ENCODE measurements around the gene FDX2. TPM values are rescaled to one million over a fixed set of nuclear protein-coding genes. Genes with fewer than 3 reads are reported as not detected.

Gene FDX2
- total and polyA plus RNA-seq, 2 of the 13 experiments (the other 11 are each of a cell fraction or from before 2014, with no cell fraction given) = 21.0 to 24.7 TPM

GRCh38 chr19:10334588-10335351 lies 19.0 kb upstream of the FDX2 start (continued):
- TF ChIP-seq SPEN (CRISPR knock-in tag; IDR thresholded peaks at IDR 0.05; ENCODE audit: low read depth) (peak; percentile 85), KDM4B (CRISPR knock-in tag; IDR thresholded peaks at IDR 0.05) (no peak), ZNF329 (CRISPR knock-in tag; IDR thresholded peaks at IDR 0.05; ENCODE audit: low read depth) (no peak), ZNF496 (CRISPR knock-in tag; IDR thresholded peaks at IDR 0.05; ENCODE audit: insufficient replicate concordance) (no peak), SNAPC4 (CRISPR knock-in tag; IDR thresholded peaks at IDR 0.05) (peak; percentile 75; the same call in 1 of the 2 replicates), RBM39 (IDR thresholded peaks at IDR 0.05; ENCODE audit: low read depth, low read length, poor library complexity, severe bottlenecking) (peak; percentile 24), ZNF276 (CRISPR knock-in tag; IDR thresholded peaks at IDR 0.05; ENCODE audit: low read depth) (no peak), ZEB1 (IDR thresholded peaks at IDR 0.05; ENCODE audit: insufficient replicate concordance, low read depth) (no peak), MBD4 (IDR thresholded peaks at IDR 0.05; ENCODE audit: borderline replicate concordance, low read length) (no peak), TRIM22 (IDR thresholded peaks at IDR 0.05) (no peak), SCMH1 (CRISPR knock-in tag; IDR thresholded peaks at IDR 0.05; ENCODE audit: borderline replicate concordance) (no peak), ZNF260 (CRISPR knock-in tag; IDR thresholded peaks at IDR 0.05; ENCODE audit: borderline replicate concordance, low read depth) (no peak), ZNF280D (CRISPR knock-in tag; IDR thresholded peaks at IDR 0.05) (no peak), KDM1A (CRISPR knock-in tag; IDR thresholded peaks at IDR 0.05) (no peak), DMAP1 (CRISPR knock-in tag; IDR thresholded peaks at IDR 0.05) (peak; percentile 61; the same call in 1 of the 2 replicates), ZNF510 (CRISPR knock-in tag; IDR thresholded peaks at IDR 0.05; ENCODE audit: low read depth) (no peak), FOXJ3 (CRISPR knock-in tag; IDR thresholded peaks at IDR 0.05; ENCODE audit: borderline replicate concordance) (peak; percentile 50; the same call in 1 of the 2 replicates), ZKSCAN1 (IDR thresholded peaks at IDR 0.05; ENCODE audit: low read length) (no peak)
